ENCODE measurements around the gene AVPR2.

The AVPR2 gene

DNA sequence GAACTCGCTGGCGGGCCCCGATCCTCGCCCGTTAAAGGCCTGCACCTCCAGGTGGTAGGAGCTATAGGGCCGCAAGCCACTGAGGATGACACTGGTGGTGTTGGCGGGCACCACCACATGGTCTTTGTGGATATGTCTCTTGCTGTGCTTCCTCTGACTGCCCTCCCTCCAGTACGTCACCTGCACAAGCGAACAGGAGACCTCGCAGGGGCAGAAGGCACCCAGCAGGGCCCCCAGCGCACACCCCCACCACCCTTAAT, 39.2 kb upstream of the AVPR2 start:
- H3K27me3 ChIP-seq (ENCODE audit: control insufficient read depth, insufficient read depth, low read length), result no peaks in the 10 kb centered on the region
- no peak overlapping the region for H3K27ac ChIP-seq (ENCODE audit: low read length)
- no peaks in the 10 kb centered on the region for H3K9me3 ChIP-seq (ENCODE audit: control insufficient read depth, insufficient read depth, low read length)
- no CpG with 5 or more reads among the region's 11 CpGs for WGBS (ENCODE audit: insufficient coverage, insufficient read length)
- no peak overlapping the region for H3K4me3 ChIP-seq (ENCODE audit: low read length)
- H3K4me1 ChIP-seq (ENCODE audit: control insufficient read depth, insufficient read depth, low read length), result peaks cover 1% of the 10 kb centered on the region; the same call in 1 of the 2 replicates
- peaks cover 7% of the 10 kb centered on the region for H3K36me3 ChIP-seq (ENCODE audit: control insufficient read depth, insufficient read depth, low read length)
- no peak for DNase-seq (ENCODE audit: low read depth, low spot score)

DNA sequence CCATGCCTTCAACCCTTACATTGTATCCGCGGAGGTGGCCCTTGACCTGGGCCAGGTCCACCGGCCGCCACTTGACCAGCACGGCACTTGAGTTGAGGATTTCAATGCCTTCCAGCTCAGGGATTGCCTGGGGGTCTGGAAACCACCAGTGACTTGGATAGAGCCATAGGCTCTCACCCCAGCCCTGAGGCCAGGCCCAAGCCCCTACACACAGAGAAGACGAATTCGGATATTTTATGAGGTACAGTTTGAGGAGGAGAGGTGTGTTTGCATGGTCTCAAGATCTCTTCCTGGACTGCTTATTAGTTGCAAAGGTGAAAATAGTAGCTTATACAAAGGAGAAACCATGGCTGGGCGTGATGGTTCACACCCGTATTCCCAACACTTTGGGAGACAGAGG, 38.8 kb upstream of the AVPR2 start:
- Histone ChIP-seq H3K4me1 (ENCODE audit: control insufficient read depth, insufficient read depth, low read length) (peaks cover 1% of the 10 kb centered on the region; the same call in 1 of the 2 replicates), H3K36me3 (ENCODE audit: control insufficient read depth, insufficient read depth, low read length) (peaks cover 7% of the 10 kb centered on the region), H3K9me3 (ENCODE audit: control insufficient read depth, insufficient read depth, low read length) (no peaks in the 10 kb centered on the region), H3K27me3 (ENCODE audit: control insufficient read depth, insufficient read depth, low read length) (no peaks in the 10 kb centered on the region), H3K27ac (ENCODE audit: low read length) (no peak overlapping the region), H3K4me3 (ENCODE audit: low read length) (no peak overlapping the region)
- no CpG with 5 or more reads among the region's 9 CpGs for WGBS (ENCODE audit: insufficient coverage, insufficient read length)
- no peak for DNase-seq (ENCODE audit: low read depth, low spot score)

DNA sequence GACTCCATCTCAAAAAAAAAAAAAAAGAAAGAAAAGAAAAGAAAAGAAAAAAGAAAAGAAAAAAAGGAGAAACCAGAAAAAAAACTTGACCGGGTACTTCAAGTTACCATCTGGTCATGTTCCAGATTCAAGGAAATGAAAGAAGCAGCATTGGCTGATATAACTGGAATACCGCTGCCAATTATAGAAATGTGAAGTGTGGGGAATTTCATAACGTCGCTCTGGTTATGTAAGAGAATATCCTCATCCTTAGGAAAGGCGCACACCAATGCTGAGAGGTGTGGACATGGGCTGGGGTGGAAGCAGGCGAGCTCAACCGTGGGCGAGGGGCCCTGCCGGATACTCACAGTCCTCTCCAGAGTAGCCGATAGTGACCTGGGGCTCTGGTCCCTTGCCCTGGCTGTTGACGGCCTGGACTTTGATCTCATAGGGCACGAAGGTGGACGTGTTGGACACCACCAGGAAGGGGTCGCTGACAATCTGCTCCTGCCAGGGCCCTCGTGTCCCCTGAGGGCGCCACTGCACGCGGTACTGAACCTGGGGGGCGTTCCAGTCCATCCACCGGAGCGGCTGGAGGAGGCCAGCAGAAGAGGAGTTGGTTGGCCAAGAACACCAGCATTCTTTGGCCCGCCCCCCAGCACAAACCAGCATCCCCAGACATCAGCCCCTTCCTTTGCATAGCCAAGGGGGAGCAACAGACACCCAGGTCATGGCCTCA, 38.0 kb upstream of the AVPR2 start:
- Histone ChIP-seq H3K27me3 (ENCODE audit: control insufficient read depth, insufficient read depth, low read length) (no peaks in the 10 kb centered on the region), H3K4me1 (ENCODE audit: control insufficient read depth, insufficient read depth, low read length) (peaks cover 1% of the 10 kb centered on the region), H3K9me3 (ENCODE audit: control insufficient read depth, insufficient read depth, low read length) (no peaks in the 10 kb centered on the region), H3K4me3 (ENCODE audit: low read length) (no peak overlapping the region), H3K27ac (ENCODE audit: low read length) (no peak overlapping the region), H3K36me3 (ENCODE audit: control insufficient read depth, insufficient read depth, low read length) (peaks cover 7% of the 10 kb centered on the region)
- no CpG with 5 or more reads among the region's 22 CpGs for WGBS (ENCODE audit: insufficient coverage, insufficient read length)
- no peak for DNase-seq (ENCODE audit: low read depth, low spot score)

DNA sequence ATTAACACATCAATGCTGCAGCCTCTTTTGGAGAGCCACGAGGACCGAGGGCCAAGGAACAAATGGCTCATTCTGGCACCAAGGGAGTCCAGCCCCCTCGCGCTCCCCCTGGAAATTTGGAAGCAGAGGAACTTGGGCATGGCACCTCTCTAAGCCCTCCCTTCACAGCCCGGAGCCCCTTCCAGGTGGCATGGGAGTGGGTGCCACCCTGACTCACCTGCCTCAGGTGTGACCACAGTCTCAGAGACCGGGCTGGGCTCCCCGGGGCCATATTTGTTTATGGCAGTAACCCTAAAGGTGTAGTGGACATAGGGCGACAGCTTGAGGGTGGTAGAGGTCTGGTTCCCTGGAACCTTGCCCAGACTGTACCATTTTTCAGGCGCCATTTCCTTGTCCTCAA, 37.3 kb upstream of the AVPR2 start:
- no CpG with 5 or more reads among the region's 9 CpGs for WGBS (ENCODE audit: insufficient coverage, insufficient read length)
- Histone ChIP-seq H3K36me3 (ENCODE audit: control insufficient read depth, insufficient read depth, low read length) (peaks cover 7% of the 10 kb centered on the region), H3K27me3 (ENCODE audit: control insufficient read depth, insufficient read depth, low read length) (no peaks in the 10 kb centered on the region), H3K4me3 (ENCODE audit: low read length) (no peak overlapping the region), H3K9me3 (ENCODE audit: control insufficient read depth, insufficient read depth, low read length) (no peaks in the 10 kb centered on the region), H3K27ac (ENCODE audit: low read length) (no peak overlapping the region), H3K4me1 (ENCODE audit: control insufficient read depth, insufficient read depth, low read length) (no peaks in the 10 kb centered on the region; the same call in 1 of the 2 replicates)
- no peak for DNase-seq (ENCODE audit: low read depth, low spot score)

DNA sequence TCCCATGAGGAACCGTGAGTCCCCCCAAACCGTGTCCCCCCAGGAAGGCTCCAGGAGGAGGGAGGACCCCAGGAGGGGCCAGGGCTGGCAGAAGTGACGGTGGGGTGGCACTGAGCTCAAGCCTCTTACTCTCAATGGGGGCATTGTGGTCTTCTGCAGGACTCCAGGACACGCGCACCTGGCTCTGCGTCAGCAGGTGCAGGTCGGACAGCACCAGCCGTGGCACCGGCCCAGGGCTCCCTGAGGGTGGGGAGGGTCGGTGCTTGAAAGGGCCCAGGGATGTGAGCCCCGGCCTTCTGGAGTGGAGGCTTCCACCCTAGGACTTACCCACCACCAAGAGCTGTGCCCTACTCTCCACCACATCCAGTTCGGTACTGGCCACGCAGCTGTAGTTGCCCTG, 36.8 kb upstream of the AVPR2 start:
- H3K27me3 ChIP-seq (ENCODE audit: control insufficient read depth, insufficient read depth, low read length), result no peaks in the 10 kb centered on the region
- no CpG with 5 or more reads among the region's 13 CpGs for WGBS (ENCODE audit: insufficient coverage, insufficient read length)
- H3K9me3 ChIP-seq (ENCODE audit: control insufficient read depth, insufficient read depth, low read length), result no peaks in the 10 kb centered on the region
- H3K27ac ChIP-seq (ENCODE audit: low read length), result no peak overlapping the region
- H3K36me3 ChIP-seq (ENCODE audit: control insufficient read depth, insufficient read depth, low read length), result peaks cover 7% of the 10 kb centered on the region
- DNase-seq (ENCODE audit: low read depth, low spot score), result no peak
- no peak overlapping the region for H3K4me3 ChIP-seq (ENCODE audit: low read length)
- H3K4me1 ChIP-seq (ENCODE audit: control insufficient read depth, insufficient read depth, low read length), result no peaks in the 10 kb centered on the region; the same call in 1 of the 2 replicates

DNA sequence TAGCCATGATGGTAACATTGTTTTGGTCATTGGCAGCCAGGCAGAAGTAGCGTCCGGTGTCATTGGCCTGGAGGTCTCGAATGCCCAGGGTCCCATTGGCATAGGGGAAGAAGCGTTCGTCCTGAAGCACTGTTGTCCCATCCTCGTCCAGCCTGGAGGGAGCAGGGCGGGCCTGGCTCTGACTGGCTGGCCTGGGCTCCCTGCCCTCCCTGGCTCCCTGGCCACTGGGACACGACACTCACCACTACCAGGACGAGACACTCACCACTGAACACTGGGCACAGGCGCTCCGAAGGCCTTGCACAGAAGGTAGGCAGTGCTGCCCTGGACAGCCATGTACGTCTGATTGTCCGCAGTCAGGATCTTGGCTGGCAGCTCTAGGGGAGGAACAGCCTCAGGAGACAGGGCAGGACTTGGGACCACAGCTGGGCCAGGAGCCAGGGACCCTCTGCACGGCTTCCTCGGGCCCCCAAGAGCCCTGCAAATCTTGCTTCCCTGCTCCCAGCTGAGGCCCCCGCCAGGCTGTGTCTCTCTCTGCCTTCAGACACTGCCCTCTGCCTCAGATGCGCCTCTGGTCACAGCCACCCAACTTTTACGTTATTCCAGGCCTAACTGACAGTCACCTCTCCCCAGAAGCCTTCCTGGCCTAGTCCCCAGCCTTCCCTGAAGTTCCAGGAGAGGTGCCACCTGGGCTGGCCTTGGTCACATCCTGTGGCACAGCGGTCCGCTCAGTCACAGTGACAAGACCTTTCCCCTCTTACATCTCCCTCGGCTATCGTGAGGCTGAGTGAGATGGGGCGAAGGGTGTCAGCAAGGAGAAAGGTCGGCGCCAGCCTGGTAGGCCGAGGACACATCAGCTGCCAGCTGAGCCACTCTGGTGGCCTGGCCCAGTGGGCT, 35.6 kb upstream of the AVPR2 start:
- no peaks in the 10 kb centered on the region; the same call in 1 of the 2 replicates for H3K4me1 ChIP-seq (ENCODE audit: control insufficient read depth, insufficient read depth, low read length)
- H3K36me3 ChIP-seq (ENCODE audit: control insufficient read depth, insufficient read depth, low read length), result peaks cover 7% of the 10 kb centered on the region
- DNase-seq (ENCODE audit: low read depth, low spot score), result no peak
- no peaks in the 10 kb centered on the region for H3K27me3 ChIP-seq (ENCODE audit: control insufficient read depth, insufficient read depth, low read length)
- WGBS (ENCODE audit: insufficient coverage, insufficient read length), result no CpG with 5 or more reads among the region's 26 CpGs
- H3K9me3 ChIP-seq (ENCODE audit: control insufficient read depth, insufficient read depth, low read length), result no peaks in the 10 kb centered on the region
- H3K4me3 ChIP-seq (ENCODE audit: low read length), result no peak overlapping the region
- no peak overlapping the region for H3K27ac ChIP-seq (ENCODE audit: low read length)

DNA sequence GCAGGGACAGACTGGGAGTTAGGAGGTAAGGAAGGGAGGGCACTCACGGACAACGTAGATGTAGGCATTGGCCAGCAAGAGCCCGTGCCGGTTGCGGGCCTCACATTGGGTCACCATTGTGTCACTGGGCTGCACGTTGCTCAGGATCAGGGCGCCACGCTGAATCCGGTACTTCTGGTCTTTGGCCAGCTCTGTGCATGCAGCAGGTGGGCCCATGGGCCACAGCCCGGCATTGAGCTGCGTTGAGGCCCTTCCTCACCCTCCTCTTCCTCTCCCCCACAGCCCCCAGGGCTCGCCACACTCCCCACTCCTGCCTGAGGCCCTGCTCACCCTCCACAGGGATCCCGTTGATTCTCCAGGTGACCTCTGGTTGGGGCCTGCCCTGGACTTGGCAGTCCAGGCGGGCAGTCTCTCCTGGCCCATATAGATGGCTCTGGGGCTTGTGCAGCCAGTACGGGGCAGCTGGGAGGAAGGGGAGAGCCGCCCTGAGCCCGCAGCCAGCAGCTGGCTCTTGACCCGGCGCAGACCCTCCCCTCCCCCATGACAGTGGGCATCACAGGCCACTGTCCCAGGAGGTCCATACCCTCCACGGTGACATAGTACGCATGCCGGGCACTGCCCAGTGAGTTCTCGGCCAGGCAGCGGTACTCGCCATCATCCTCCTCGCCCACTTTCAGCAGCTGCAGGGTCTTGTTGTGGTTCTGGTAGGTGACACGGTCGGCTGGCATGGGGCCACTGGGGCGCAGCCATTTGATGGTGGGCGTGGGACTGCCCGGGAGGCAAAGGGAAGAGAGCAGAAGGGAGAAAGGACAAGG, 34.8 kb upstream of the AVPR2 start:
- no peaks in the 10 kb centered on the region for H3K9me3 ChIP-seq (ENCODE audit: control insufficient read depth, insufficient read depth, low read length)
- DNase-seq (ENCODE audit: low read depth, low spot score), result no peak
- H3K4me1 ChIP-seq (ENCODE audit: control insufficient read depth, insufficient read depth, low read length), result no peaks in the 10 kb centered on the region; the same call in 1 of the 2 replicates
- H3K27ac ChIP-seq (ENCODE audit: low read length), result no peak overlapping the region
- no CpG with 5 or more reads among the region's 31 CpGs for WGBS (ENCODE audit: insufficient coverage, insufficient read length)
- H3K4me3 ChIP-seq (ENCODE audit: low read length), result no peak overlapping the region
- H3K36me3 ChIP-seq (ENCODE audit: control insufficient read depth, insufficient read depth, low read length), result peaks cover 7% of the 10 kb centered on the region
- H3K27me3 ChIP-seq (ENCODE audit: control insufficient read depth, insufficient read depth, low read length), result no peaks in the 10 kb centered on the region

DNA sequence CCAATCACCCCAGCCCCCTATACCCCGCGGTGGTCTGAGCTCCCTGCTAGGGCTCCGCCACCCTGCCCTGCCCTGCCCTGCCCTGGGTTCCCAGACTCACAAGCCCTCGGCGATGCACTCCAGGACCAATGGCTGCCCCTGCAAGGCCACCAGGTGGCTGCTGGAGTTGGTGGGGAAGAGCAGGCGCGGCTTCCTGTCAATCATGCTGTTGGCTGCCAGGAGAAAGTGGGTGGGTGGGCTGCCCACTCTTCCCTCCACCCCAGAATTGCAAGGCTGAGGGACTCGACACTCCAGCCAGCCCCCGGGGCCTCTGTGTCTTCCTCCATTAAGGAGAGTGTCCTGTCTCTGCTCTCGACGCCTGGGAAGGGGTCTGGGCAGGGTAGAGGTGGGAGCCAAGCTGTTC, 34.2 kb upstream of the AVPR2 start:
- H3K27me3 ChIP-seq (ENCODE audit: control insufficient read depth, insufficient read depth, low read length), result no peaks in the 10 kb centered on the region
- peaks cover 4% of the 10 kb centered on the region for H3K36me3 ChIP-seq (ENCODE audit: control insufficient read depth, insufficient read depth, low read length)
- no peaks in the 10 kb centered on the region; the same call in 1 of the 2 replicates for H3K4me1 ChIP-seq (ENCODE audit: control insufficient read depth, insufficient read depth, low read length)
- H3K9me3 ChIP-seq (ENCODE audit: control insufficient read depth, insufficient read depth, low read length), result no peaks in the 10 kb centered on the region
- no peak overlapping the region for H3K27ac ChIP-seq (ENCODE audit: low read length)
- H3K4me3 ChIP-seq (ENCODE audit: low read length), result no peak overlapping the region
- no CpG with 5 or more reads among the region's 11 CpGs for WGBS (ENCODE audit: insufficient coverage, insufficient read length)
- DNase-seq (ENCODE audit: low read depth, low spot score), result no peak

DNA sequence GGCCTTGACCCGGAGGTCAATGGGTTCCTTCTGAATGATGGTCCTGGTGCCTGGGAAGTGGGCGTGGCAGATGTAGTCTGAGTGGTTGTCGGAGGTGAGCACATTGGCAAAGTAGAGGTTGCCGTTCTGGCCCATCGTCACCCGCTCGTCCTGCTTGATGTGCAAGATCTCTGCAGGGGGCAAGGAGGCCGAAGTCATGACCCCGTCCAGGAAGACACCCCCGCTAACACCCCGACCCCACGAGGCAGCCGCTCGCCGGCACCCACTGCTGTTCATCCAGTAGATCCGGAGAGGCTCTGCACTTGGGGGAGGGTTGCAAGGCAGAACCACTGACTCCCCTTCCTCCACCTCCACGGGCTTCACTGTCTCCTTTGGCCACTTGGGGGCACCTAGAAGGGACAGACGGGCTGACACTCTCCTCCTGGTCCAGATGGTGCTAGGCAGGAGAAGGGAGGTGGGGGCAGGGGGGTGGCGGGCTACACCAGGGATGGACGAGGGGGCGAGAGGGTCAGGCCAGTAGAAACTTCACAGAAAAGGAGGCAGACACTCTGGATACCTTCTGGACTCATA, 33.6 kb upstream of the AVPR2 start:
- H3K9me3 ChIP-seq (ENCODE audit: control insufficient read depth, insufficient read depth, low read length), result no peaks in the 10 kb centered on the region
- no CpG with 5 or more reads among the region's 21 CpGs for WGBS (ENCODE audit: insufficient coverage, insufficient read length)
- no peak overlapping the region for H3K4me3 ChIP-seq (ENCODE audit: low read length)
- H3K4me1 ChIP-seq (ENCODE audit: control insufficient read depth, insufficient read depth, low read length), result peaks cover 1% of the 10 kb centered on the region; the same call in 1 of the 2 replicates
- peaks cover 3% of the 10 kb centered on the region for H3K36me3 ChIP-seq (ENCODE audit: control insufficient read depth, insufficient read depth, low read length)
- no peaks in the 10 kb centered on the region for H3K27me3 ChIP-seq (ENCODE audit: control insufficient read depth, insufficient read depth, low read length)
- no peak for DNase-seq (ENCODE audit: low read depth, low spot score)
- H3K27ac ChIP-seq (ENCODE audit: low read length), result no peak overlapping the region

DNA sequence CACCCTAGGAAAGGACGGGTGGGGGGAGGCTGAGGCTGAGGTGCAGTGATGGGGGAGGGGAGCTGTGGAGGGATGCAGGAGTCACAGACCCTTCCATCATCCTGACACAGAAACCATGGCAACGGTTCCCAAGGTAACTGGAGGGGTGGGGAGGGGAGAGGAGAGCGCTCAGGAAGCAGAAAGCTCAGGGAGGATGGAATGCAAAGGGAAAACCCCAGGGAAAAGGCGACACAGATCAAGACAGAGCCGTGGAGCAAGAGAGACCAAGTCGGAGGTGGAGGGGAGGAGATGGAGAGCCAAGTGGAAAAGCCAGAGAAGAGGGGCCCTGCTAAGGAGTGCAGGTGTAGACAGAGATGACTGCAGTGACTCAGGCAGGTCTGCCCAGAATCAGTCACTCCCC, 33.0 kb upstream of the AVPR2 start:
- DNase-seq (ENCODE audit: low read depth, low spot score), result no peak
- Histone ChIP-seq H3K36me3 (ENCODE audit: control insufficient read depth, insufficient read depth, low read length) (peaks cover 3% of the 10 kb centered on the region), H3K4me3 (ENCODE audit: low read length) (no peak overlapping the region), H3K4me1 (ENCODE audit: control insufficient read depth, insufficient read depth, low read length) (peaks cover 4% of the 10 kb centered on the region; the same call in 1 of the 2 replicates), H3K9me3 (ENCODE audit: control insufficient read depth, insufficient read depth, low read length) (no peaks in the 10 kb centered on the region), H3K27ac (ENCODE audit: low read length) (no peak overlapping the region), H3K27me3 (ENCODE audit: control insufficient read depth, insufficient read depth, low read length) (no peaks in the 10 kb centered on the region)
- WGBS (ENCODE audit: insufficient coverage, insufficient read length), result no CpG with 5 or more reads among the region's 6 CpGs
